Ecto neural progenitor cell (in vitro differentiated cells): ENCODE data around the gene ZNF618.
A peak's percentile ranks its signal among the peaks of the same experiment; 100 is the strongest.

Experiments used
- DNase-seq: peaks from one replicate; pipeline ENCODE4 v3.0.0-alpha.2; 2018; ENCODE audit warnings: low spot score

Gene ZNF618

DNA sequence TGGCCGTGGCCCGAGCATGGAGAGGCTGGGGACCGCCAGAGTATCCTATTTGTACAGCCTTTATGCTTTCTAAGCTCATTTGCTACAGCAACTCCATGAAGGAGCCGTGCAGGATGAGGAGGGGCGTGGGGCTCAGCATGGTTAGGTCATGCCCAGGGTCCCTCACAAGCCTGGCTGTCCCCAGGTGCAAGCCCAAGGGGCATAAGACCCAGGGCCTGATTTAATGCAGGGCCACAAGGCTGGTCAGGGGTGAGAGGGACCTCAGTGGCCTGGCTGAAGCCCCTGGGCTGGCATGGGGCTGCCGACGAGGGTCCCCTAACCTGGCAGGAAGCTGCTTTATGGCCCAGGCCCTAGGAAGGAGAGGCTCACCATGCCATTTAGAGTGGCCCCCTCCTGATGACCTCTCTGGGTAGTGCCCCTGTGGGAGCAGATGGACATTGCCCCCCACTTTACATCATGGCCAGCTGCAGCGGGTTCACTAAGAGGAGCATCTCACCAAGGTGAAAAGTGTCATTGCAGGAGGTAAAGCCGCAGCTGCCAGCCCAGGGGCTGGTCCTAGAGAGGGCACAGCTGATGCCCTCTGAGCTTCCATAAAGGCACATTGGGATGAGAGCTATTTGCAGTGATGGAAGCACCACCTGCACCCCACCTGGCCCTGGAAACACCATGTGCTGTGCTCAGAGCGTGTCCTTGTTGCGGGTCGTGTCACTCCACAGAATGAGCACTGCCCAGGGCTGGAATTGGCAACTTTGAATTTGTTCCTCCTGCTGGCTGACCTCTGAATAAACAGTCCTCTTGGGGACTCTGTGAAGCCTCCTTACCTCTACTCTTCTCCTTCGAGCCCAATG, 58.9 kb downstream of the ZNF618 start:
- DNase-seq = peak; percentile 43

DNA sequence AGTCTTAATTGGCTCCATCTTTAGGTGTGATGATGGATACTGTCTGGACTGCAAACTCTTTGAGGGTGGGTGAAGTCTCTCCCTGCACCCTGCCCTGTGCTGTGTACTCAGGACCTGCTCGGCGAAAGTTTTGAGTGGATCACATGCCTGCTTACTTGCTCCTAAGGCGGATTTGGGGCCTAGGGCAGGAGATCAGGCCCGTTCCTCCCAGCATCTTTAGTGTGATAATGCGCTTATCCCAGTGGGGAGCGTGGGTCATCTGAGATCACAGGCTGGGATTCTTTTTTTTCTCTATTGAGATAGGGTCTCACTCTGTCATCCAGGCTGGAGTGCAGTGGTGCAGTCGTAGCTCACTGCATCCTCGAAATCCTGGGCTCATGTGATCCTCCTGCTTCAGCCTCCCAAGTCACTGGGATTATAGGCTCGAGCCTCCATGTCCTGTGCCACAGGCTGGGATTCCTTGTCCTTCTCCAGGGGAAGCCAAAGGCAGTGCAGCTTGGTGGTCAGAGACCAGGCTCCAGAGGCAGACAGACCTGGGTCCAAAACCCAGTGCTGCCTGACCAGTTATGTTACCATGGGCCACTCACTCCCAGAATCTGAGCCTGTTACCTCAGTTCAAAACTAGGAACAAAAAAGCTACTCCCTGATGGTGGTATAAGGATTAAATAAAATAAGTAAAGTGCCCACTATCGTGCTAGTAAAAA, 59.7 kb downstream of the ZNF618 start:
- peak; percentile 50 for DNase-seq

DNA sequence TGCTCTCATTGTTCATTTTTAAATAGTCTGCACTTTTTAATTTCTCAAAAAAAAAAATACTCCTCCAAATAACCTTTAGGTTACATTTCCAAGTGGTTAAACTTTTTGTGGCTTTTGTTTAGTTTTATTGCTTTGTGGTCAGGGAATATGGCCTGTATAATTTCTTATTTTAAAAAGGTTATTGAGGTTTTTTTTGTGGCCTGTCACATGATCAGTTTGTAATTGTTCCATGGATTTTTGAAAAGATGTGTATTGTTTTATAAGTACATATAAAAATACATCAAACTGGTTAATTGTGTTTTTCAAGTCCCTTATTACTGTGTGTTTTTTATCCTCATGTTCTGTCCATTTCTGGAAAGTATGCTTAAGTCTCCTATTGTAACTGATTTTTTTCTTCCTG, 64.0 kb downstream of the ZNF618 start:
- no peak for DNase-seq

DNA sequence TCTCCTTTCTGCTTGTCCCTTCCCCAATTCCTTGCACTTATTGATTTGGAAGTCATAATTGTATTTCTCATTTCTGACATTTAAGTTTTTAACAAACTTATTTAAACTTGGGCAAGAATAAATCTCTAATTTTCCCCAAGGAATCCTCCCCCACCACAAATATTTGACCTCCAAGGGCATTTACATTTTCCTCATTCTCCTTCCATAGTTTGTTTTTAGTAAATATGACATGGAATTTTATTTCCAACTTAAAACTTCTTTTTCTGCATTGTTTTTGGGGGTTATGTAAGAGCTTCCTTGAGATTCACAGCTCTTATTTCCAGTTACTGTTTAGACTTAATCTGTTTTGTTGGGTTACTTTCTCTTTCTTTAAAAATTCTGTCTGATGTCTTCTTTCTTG, 64.9 kb downstream of the ZNF618 start:
- no peak for DNase-seq

DNA sequence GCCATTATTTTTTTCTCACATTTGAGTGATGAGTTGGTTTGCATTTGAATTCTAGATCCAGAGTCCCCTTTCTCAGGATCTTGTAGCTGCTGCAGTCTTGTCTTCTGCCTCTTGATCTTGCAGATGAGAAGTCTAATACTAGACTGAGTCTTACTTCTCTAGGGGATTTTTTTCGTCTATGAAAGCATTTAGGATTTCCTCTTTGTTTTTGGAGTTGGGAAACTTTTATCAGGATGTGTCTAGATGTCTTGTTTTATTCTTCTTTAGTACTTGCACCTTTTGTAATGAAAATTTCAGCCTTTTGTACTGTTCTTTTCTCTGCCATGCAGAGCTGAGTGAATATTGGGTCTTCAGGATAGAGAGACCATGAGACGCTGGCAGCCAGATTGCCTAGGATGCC, 65.4 kb downstream of the ZNF618 start:
- DNase-seq = no peak

DNA sequence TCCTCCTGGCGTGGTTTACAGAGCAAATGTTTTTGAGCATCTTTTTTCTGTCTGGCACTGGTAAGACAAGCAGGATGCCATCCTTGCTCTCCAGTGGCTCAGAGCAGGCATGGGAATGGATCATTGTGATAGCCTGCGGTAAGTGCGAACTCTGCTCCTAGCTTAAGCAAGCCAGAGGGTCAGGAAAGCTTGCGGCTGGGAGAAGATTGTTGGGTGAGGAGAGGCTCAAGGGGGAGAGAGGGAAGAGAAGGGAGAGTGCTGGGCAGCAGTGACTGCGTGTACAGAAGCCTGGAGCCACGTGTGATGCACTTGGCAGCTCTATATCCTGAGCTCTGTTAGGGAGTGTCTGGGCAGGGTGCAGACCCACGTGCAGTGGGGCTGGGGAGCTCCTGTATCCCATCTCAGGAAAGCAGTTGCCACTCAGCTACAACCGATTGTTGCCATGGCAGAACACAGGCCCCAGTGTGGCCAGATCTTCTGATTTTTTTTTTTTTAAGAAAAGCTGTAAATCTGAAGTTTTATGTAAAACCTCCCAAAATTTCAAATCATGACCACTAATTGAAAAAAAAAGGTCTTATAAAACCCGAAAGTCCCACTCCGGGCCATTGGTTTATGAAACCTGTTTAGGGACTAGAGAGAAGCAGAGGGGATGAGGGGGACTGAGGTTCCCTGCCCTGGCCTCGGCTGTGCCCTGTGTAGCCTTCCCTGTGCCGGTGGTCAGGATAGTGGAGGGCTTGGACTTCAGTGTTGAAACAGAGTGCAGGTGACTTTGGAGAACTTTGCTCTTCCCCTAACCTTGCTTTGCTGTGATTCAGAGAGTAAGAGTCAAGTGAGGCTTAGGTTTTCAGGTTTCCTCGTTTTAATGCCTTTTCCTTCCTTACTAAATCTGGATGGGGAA, 67.3 kb downstream of the ZNF618 start:
- DNase-seq = peak; percentile 30

DNA sequence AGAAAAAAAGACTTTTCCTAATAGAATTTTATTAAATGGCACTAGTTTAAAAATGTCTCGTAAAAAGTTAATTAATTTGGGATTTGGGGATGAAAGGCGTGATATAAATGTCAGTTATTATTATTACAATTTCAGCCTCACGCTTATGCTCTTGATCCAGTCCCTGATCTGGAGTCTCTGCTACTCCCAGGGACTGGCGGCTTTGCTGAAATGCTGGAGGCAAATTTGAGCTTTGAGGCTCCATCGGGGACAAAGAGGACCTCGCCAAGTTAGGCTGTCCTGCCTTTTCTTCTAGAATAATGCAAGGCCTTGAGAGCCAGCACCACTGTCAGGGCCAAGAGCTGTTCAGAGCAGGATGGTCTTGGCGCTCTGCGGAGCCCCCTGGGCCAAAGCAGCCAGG, 69.7 kb downstream of the ZNF618 start:
- DNase-seq = peak; percentile 26

DNA sequence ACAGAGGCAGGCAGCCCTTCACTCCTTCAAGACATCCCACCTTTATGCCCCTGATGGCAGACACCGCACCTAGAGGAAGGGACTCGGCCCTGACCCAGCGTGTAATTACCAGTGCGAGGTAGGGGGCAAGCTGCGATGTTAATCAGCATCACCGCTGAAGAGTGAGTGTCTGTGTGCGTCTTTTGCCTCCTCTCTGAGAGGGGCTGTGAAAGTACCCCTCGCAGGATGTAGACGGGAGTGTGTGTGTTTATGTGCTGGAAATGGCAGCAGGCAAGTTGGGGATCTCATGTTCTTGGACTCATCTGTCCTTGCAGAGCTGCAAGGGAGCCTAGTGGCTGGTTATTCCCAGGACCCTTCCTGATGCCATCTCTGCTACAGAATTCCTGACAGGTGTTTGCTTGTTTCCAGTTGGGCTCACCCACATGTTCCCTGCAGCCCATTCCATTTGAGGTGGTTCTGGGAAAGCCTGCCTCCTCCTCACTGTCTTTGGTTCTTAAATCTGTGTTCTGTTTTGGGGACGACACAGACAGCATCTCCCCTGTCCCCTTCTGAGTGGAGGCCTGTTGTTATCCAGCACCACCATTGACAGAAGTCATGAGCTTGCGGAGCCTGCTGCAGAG, 70.5 kb downstream of the ZNF618 start:
- peak; percentile 15 for DNase-seq

DNA sequence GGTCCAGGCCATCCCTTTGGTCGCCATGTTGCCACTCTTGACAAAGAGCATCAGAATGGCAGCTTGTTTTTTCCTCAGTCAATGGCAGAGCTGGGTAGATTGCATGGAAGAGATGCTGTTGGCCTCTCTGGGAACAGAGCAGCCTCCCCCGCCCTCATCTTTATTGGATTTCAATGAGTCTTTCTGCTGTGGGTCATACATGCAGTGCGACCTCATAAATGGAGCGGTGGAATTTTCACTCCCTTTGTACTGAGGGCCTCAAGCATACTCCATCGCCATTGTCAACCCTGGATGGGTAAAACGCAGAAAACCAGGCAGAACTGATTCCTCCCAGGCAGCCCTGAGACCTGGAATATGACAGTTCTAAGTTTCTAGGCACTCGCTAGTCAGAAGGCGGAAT, 71.8 kb downstream of the ZNF618 start:
- DNase-seq = peak; percentile 17

DNA sequence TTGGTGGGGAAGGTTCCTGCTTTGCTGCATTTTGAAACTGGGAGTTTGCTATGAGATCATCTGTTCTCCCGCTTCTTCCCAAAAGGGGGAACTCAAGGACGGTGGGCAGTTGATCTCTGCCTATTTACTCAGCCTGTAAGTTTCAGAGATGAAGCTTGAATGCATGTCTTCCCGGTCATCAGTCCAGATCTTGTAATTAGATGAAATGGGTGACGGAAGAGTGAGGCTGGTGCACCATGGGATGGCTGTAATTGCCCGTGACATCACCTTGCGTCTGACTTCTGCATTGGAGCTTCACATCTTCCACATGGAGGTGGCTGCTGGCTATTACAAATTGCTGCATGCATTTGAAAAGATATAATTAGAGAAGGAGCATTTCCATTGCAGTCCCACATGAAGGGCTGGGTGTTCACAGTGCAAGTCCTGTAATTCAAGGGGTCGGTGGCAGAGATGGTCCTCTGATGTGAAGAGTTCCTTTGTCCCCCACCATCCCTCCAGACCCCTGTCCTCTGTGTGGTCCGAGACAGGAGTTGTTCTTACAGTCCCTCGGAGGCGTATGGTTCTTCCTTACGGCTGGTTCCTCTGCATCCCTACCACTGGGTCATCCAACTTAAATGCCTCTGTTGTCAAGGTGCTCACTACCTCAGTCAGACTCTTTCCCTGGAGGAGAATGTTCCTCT, 72.9 kb downstream of the ZNF618 start:
- DNase-seq = peak; percentile 6

DNA sequence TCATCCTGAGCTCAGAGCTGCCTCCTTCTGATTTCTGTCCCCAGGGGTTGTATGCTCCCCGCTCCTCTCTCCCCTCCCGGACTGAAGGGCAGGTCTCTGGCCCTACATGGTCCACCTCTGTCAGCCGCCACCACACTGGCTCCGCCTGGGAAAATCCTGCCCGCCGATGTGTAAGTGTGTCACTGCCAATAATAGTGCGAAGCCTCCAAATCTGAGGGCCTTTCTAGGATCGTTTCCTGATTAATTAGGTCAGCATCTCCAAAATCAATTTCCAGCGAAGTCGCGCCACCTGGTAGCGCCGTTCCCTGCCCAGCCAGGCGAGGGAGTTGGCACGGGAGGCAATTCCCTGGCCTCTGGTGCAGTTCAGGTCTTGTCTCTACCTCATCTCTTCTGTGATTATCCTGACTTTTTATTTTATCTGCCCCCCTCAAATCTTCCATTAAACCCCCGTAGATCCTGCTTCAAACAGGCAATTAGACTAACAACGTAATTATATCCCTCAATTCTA, 73.5 kb downstream of the ZNF618 start:
- peak; percentile 34 for DNase-seq

DNA sequence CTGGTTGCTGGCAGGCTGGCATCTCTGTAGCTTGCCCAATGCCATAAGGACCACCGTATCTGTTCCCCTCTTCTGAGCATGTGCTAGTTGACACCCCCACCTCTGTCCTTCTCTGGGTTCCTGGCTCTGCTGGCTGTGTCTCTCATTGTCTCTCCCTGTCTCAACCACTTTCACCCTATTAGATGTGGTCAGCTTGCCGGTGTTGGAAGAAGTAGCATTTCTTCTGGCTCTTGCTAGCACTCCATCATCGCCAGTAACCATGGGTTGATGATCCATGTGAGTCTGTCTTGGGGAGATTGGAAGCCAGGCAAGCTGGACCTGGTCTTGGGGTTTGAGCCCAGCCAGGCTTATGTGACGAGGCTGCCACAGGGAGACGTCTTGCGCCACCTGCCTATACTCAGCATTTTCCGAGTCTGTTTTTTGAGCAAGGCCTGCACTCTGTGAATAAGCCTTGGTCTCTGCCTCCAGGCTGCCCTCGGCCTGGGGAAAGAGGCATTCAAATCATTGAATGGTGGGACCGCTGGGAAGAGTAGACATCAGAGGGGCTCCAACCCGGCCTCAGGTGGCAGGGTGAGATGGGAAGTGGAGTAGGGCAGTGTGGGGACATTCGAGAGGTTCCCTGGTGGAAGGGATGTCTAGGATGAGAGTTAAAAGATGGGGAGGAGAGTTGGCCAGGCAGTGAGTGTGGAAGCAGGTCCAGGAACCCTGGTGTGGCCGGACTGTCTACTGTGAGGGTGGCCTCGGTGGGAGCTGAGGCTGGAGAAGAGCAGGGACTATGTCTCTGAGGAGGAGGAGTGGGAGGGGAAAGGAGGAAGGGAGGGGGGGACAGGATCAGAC, 74.3 kb downstream of the ZNF618 start:
- DNase-seq = peak; percentile 32

DNA sequence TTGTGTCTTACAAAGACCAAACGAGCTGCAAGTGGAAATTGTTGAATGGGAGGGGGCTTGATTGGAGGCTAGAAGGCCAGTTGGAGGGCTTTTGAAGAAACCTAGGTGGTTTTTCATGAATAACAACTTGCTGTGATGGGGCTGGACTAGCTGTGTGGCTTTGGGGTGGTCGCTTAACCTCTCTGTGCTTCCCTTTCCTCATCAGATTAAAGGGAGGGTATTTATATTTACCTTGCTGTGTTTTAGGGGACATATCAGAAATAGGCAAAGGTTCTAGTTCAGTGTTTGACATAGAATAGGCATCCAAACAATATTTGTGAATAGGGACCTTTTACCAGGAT, 74.9 kb downstream of the ZNF618 start:
- DNase-seq = no peak

DNA sequence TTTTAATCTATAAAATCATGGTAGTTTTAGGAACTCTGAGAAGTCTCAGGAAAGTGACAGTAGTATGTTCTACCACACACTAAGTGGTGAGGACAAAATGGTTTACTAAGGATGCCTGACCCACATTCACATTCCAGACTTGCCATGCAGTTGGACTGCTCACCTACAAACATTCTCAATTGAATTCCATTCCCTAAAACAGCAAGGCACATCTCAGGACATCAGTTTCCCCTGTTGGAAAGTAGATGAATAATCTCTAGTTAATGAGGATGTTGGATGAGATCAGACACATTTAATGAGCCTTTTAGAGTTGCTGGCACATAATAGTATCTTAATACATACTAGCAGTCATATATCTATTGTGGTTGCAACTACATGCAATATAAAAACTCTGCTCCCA, 76.6 kb downstream of the ZNF618 start:
- DNase-seq = no peak

DNA sequence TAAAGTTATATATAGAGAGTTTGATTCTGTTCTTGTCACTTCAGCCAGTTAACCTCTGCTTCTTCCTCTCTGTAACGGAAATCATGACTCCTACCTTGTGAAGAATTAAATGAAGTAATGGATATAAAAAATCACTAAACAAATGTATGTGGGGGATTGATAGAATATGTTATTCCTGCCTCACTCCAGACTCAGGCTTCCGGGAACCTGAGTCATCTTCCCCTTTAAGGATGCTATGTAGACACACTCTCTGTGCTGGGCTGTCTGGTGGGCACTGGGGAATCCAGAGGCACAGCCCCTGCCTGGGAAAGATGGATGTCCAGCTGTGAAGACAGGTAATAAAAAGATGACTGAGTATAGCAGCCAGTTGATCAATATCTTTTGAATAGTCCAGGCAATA, 77.4 kb downstream of the ZNF618 start:
- no peak for DNase-seq

DNA sequence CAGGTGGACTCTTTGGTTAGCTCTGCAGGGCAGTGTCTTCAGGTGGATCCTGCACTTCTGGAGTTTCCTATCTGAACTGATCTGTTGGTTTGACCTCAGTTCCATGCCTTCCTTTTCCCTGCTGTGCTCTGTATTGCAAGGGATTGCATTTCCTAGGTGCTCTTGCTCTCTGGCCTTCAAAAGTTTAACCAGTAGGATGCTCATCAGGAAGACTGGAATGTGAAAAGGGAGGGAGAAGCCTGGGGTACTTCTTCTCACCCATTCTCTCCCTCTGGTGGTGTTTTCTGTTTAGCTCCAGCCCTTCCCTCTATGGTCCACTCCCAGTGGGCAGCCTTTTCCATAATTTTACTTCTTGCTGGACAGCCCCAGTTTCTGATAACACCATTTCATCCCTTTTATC, 78.5 kb downstream of the ZNF618 start:
- no peak for DNase-seq

DNA sequence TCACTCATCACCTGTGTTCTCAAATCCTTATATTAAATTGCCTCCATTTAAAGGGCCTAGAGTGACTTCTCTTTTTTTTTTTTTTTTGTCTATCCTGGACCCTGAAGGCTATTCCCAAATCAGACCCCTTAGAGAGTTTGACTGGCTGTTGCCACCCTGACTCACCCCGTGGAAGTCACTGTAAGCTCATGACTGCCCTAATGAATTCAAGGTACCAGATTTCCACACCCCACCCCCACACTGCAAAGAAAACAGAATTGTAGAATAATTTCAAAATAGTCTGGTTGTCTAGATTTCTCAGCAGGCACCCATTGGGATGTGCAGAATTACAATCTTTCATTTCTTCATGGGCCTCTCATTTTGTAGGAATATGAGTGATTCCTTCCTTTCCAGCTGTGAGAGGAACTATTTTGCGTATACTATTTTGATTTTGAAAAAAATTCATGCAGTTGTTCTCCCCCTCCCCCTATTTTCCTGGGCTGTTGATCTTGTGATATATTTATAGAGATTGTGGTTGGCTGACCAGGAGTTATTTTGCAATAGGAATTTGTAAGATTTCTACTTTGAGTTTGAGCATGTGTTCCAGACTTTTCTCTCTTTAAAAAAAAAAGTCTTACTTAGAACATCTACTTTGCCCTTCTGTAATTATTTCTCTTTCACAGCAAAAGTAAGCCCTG, 79.1 kb downstream of the ZNF618 start:
- no peak for DNase-seq

DNA sequence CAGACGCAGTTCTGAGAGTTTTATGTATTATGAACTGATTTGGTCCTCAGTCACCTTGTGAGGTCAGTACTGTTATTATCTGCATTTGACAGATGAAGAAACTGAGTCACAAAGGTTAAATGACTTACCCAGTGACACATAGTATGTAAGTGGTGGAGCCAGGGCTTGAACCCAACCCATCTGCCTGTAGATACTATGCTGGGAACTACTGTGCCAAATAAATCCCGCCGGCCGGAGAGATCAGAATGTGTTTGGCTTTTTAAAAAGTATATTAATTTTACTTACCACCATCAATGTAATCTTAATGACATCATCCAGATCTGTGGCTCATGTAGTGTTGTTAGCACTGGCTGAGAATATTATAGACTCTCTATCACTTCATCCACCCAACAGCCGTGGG, 80.8 kb downstream of the ZNF618 start:
- DNase-seq = no peak

DNA sequence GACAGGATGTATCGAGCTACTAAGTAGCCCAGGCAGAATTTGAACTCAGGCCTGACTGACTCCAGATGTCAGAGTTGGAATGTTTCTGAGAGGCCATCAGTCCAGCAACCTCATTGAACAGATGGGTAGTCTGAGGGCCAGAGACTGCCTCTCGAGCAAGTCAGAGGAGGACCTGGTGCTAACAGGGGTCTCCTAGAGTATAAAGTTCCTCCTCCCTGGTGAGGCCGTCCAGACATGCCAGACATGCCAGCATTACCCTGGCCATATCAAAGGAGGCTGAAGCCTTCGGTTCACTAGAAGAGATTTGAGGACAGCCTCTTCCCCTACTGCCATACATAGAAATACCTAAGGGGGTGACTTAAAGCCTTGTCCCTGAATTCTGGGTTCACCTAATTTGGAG, 81.2 kb downstream of the ZNF618 start:
- no peak for DNase-seq

DNA sequence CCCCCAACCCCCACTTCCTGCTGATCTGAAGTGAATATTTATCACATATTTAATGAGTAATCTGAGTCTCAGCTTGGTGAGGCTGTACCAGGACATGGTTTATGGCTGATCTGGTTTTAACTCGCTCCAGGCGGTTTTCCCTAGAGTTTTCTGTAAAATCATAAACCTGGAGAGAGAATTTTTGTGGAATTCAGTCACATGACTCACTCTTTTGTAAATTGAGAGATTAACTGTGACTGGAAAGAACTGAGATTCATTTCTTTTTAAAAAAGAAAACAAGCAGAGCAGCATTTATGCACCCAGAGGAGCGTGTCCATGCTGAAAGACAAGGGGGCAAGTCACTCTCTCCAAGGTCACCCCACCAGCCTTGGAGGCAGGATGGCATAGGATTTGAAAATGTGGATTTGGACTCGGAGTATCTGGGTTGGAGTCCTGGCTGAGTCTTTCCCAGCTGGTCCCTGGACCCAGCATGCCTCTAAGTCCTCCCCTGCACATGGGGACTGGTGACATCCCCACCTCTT, 81.8 kb downstream of the ZNF618 start:
- DNase-seq = no peak
